Upper lobe of right lung (tissue), 1 donor: ENCODE measurements around the gene PKDCC. TPM values are rescaled to one million over a fixed set of nuclear protein-coding genes. Genes with fewer than 3 reads are reported as not detected.

Source experiments
- ATAC-seq: fragments of 200-7000 bp; cut with Tn5 transposase; one replicate; pipeline ENCODE4 v1.9.1; 2020; ENCODE audit warnings: mild to moderate bottlenecking, moderate library complexity
- DNase-seq: peaks from one replicate; pipeline ENCODE4 v3.0.0-alpha.2; 2020
- H3K27ac ChIP-seq: fragments of 200-600 bp; one replicate; pipeline ENCODE4 v1.8.0; 2022
- H3K27me3 ChIP-seq: fragments of 200-600 bp; one replicate; pipeline ENCODE4 v1.8.0; 2022; ENCODE audit warnings: mild to moderate bottlenecking
- H3K36me3 ChIP-seq: fragments of 200-600 bp; one replicate; pipeline ENCODE4 v1.8.0; 2022
- H3K4me1 ChIP-seq: fragments of 200-600 bp; one replicate; pipeline ENCODE4 v1.8.0; 2022
- H3K4me3 ChIP-seq: fragments of 200-600 bp; one replicate; pipeline ENCODE4 v1.8.0; 2022; ENCODE audit warnings: mild to moderate bottlenecking
- H3K9me3 ChIP-seq: fragments of 200-600 bp; one replicate; pipeline ENCODE4 v1.8.0; 2022
- intact Hi-C: fragments of 100-400 bp; cut with DNase I; formaldehyde crosslinking; loops from one replicate; pipeline ENCODE4 v1.11.0; 2022
- total RNA-seq: library from RNA; stranded (reverse); fragmentation: NEBNext Ultra II Directional; extraction: Animal tissue kit (Norgen Biotek cat#: 25700); gene quantifications from one replicate; pipeline ENCODE4 v1.2.1, GENCODE V29; 2021
- TF ChIP-seq, protein P1 (sequence below): fragments of 200-600 bp; IDR thresholded peaks from one replicate; pipeline ENCODE4 v1.8.0; 2022; ENCODE audit warnings: antibody characterized with exemption
- donor health status: DM: no; HTN: yes; CAD: no; lungs with severe emphysema.

Gene PKDCC
- total RNA-seq, 1 donor from 2014 or later: 65.5 TPM

- Histone ChIP-seq H3K4me1 (peaks cover 24% of the 10 kb centered on the region), H3K27ac (no peak overlapping the region), H3K27me3 (no peaks in the 10 kb centered on the region), H3K36me3 (no peaks in the 10 kb centered on the region), H3K9me3 (no peaks in the 10 kb centered on the region), H3K4me3 (no peak overlapping the region)
- intact Hi-C loops: loop anchor here (5.0 kb wide), 1 partner anchor 217 kb away; no protein-coding TSS in a partner anchor
- peak; percentile 77 for ATAC-seq
- TF ChIP-seq, protein P1, sequence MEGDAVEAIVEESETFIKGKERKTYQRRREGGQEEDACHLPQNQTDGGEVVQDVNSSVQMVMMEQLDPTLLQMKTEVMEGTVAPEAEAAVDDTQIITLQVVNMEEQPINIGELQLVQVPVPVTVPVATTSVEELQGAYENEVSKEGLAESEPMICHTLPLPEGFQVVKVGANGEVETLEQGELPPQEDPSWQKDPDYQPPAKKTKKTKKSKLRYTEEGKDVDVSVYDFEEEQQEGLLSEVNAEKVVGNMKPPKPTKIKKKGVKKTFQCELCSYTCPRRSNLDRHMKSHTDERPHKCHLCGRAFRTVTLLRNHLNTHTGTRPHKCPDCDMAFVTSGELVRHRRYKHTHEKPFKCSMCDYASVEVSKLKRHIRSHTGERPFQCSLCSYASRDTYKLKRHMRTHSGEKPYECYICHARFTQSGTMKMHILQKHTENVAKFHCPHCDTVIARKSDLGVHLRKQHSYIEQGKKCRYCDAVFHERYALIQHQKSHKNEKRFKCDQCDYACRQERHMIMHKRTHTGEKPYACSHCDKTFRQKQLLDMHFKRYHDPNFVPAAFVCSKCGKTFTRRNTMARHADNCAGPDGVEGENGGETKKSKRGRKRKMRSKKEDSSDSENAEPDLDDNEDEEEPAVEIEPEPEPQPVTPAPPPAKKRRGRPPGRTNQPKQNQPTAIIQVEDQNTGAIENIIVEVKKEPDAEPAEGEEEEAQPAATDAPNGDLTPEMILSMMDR: peak; percentile 78
- DNase-seq: peak; percentile 86
These were observed 41.6 kb downstream of the PKDCC start for GRCh38 chr2:42089340-42089925.

- H3K9me3 ChIP-seq: no peaks in the 10 kb centered on the region
- no peak for ATAC-seq
- intact Hi-C loops: loop anchor here (10.0 kb wide), 1 partner anchor 245 kb away; no protein-coding TSS in a partner anchor
- H3K4me3 ChIP-seq: no peak overlapping the region
- no peaks in the 10 kb centered on the region for H3K27me3 ChIP-seq
- H3K36me3 ChIP-seq: no peaks in the 10 kb centered on the region
- DNase-seq: no peak
- TF ChIP-seq, protein P1: no peak
- H3K4me1 ChIP-seq: peaks cover 16% of the 10 kb centered on the region
- H3K27ac ChIP-seq: no peak overlapping the region
These were observed 42.4 kb downstream of the PKDCC start for GRCh38 chr2:42090216-42090615.

DNA sequence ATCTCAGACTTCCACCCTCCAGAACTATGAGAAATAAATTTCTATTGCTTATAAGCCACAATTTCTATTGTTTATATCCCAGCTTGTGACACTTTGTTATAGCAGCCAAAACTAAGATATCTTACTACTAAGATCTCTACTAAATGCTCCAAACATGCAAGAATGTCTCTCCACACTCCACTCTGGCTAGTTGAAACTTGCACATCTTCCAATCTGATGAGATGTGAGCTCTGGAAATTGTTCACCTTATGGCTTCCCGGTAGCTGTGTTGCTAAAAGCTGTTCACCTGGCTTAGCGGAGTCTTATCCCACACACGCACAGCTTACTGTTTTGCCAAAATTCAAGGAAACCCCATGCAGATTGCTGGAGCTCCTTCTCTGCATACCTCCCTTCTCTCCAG lies 43.9 kb downstream of the PKDCC start:
- peak overlapping the region; percentile 56 for H3K27ac ChIP-seq

DNA sequence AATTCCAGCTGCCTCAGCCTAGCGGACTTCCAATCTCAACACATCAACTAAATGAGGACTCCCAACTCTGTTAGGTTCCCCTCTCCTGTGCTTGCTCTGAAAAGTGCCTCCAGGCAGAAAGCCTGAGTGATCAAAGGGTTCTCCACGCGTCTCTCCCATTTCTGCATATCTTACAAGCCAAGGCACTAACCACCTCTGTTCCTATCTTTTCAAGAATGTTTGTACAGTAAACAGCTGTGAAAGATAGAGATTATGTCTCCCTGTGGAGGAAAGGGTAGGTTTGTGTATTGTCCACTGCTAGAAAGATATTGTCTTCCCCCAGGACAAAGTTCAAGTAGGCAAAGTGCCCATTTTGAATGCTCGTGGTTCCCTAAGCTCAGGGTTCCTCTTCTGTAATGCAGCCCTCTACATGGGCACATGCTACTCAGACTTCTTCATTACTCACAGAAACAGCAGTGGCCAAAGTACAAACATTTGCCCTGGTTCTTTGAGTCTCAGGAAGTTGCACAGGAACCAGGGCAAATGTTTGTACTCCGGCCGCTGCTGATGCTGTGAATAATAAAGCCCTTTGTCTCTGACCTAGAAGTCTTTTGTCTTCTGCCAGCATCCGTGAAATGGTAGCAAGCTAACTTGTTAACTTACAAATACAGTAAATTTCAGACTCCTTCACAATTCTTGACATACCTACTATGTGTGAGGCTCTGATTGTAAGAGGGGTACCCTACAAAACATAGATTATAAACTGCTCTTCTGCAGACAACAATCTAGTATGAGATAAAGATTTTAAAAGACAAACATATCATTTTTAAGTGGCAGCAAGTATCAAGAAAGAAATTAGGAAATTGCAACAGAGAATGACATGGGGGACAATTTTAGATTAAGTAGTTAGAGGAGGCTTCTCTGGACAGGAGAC lies 44.5 kb downstream of the PKDCC start:
- no peaks in the 10 kb centered on the region for H3K9me3 ChIP-seq
- H3K27ac ChIP-seq: peak overlapping the region; percentile 56
- ATAC-seq (peak; percentile 79), DNase-seq (no peak)
- H3K36me3 ChIP-seq: no peaks in the 10 kb centered on the region
- intact Hi-C loops: loop anchor here (10.0 kb wide), 1 partner anchor 242 kb away; no protein-coding TSS in a partner anchor
- TF ChIP-seq, protein P1: no peak
- H3K4me3 ChIP-seq: no peak overlapping the region
- no peaks in the 10 kb centered on the region for H3K27me3 ChIP-seq
- H3K4me1 ChIP-seq: peaks cover 14% of the 10 kb centered on the region

More for the DNA sequence above, 43.9 kb downstream of the PKDCC start:
- DNase-seq: no peak
- ATAC-seq: no peak
- intact Hi-C loops: loop anchor here (10.0 kb wide), 1 partner anchor 243 kb away; no protein-coding TSS in a partner anchor
- Histone ChIP-seq H3K4me3 (no peak overlapping the region), H3K4me1 (peaks cover 10% of the 10 kb centered on the region), H3K9me3 (no peaks in the 10 kb centered on the region), H3K27me3 (no peaks in the 10 kb centered on the region), H3K36me3 (no peaks in the 10 kb centered on the region)
- TF ChIP-seq, protein P1: no peak

DNA sequence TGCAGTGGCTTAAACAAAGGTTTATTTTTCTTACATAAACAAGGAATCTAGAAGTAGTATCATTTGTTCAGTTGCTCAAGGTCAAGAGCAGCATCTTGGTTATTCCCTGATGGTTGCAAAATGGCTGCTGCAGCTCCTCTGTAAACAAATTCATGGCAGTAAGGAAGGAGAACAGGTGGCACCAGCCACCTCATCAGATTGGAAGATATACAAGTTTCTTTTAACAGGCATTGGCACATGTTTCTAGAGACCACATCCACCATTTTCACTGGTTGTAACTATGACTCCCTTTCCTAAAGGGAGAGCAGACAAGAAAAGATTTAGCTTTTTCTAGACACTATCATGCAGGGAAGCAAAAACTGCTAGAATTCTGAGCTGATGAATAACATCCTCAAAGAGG lies 46.3 kb downstream of the PKDCC start:
- H3K36me3 ChIP-seq: no peaks in the 10 kb centered on the region
- H3K4me1 ChIP-seq: peaks cover 22% of the 10 kb centered on the region
- intact Hi-C loops: loop anchor here (10.0 kb wide), 1 partner anchor 241 kb away; no protein-coding TSS in a partner anchor
- no peak overlapping the region for H3K4me3 ChIP-seq
- H3K27me3 ChIP-seq: no peaks in the 10 kb centered on the region
- TF ChIP-seq, protein P1: no peak
- no peak overlapping the region for H3K27ac ChIP-seq
- DNase-seq (no peak), ATAC-seq (no peak)
- H3K9me3 ChIP-seq: no peaks in the 10 kb centered on the region
